H9 (cell line): ENCODE data around the gene PITX3. TPM values are rescaled to one million over a fixed set of nuclear protein-coding genes. Genes with fewer than 3 reads are reported as not detected.

Experiments used
- DNase-seq: peaks from one replicate; pipeline ENCODE4 v3.0.0-alpha.2; 2017
- H2AFZ ChIP-seq: one replicate; pipeline ENCODE4 v1.6.1; 2013; ENCODE audit warnings: mild to moderate bottlenecking, low read length, control low read depth, moderate library complexity
- H2AK5ac ChIP-seq: 2 replicates; pipeline ENCODE4 v1.6.1; 2013; ENCODE audit warnings: low read length, control low read depth, mixed read lengths; ENCODE audit not compliant: insufficient read length
- H2BK120ac ChIP-seq: one replicate; pipeline ENCODE4 v1.6.1; 2013; ENCODE audit warnings: low read depth, mild to moderate bottlenecking, low read length, control low read depth, inconsistent platforms; ENCODE audit not compliant: poor library complexity, severe bottlenecking
- H2BK12ac ChIP-seq: 2 replicates; pipeline ENCODE4 v1.6.1; 2013; ENCODE audit warnings: low read length, control low read depth, mixed read lengths, low read depth; ENCODE audit not compliant: insufficient read length
- H2BK15ac ChIP-seq: 2 replicates; pipeline ENCODE4 v1.6.1; 2013; ENCODE audit warnings: low read depth, low read length, control low read depth
- H2BK20ac ChIP-seq: one replicate; pipeline ENCODE4 v1.6.1; 2013; ENCODE audit warnings: low read depth, mild to moderate bottlenecking, low read length, control low read depth, inconsistent platforms; ENCODE audit not compliant: poor library complexity, severe bottlenecking
- H2BK5ac ChIP-seq: 2 replicates; pipeline ENCODE4 v1.6.1; 2013; ENCODE audit warnings: low read length, control low read depth, mixed read lengths; ENCODE audit not compliant: insufficient read length
- H3K14ac ChIP-seq: 2 replicates; pipeline ENCODE4 v1.6.1; 2013; ENCODE audit warnings: low read length, control low read depth; ENCODE audit not compliant: insufficient read depth
- H3K18ac ChIP-seq: 2 replicates; pipeline ENCODE4 v1.6.1; 2013; ENCODE audit warnings: low read depth, mild to moderate bottlenecking, mixed read lengths, low read length, control low read depth; ENCODE audit not compliant: insufficient read length
- H3K23ac ChIP-seq: 2 replicates; pipeline ENCODE4 v1.6.1; 2013; ENCODE audit warnings: low read length, control low read depth, mixed read lengths, low read depth; ENCODE audit not compliant: insufficient read length
- H3K23me2 ChIP-seq: 2 replicates; pipeline ENCODE4 v1.6.1; 2013; ENCODE audit warnings: low read depth, mild to moderate bottlenecking, mixed read lengths, low read length, control low read depth; ENCODE audit not compliant: insufficient read length, poor library complexity, severe bottlenecking
- H3K27ac ChIP-seq: 2 replicates; pipeline ENCODE4 v1.5.1; 2013; ENCODE audit warnings: low read length, control low read depth, mixed read lengths, low read depth; ENCODE audit not compliant: insufficient read length
- H3K27me3 ChIP-seq: 2 replicates; pipeline ENCODE4 v1.6.1; 2013; ENCODE audit warnings: low read length, control low read depth, inconsistent platforms; ENCODE audit not compliant: insufficient read depth
- H3K4ac ChIP-seq: 2 replicates; pipeline ENCODE4 v1.6.1; 2013; ENCODE audit warnings: low read depth, mild to moderate bottlenecking, control low read depth, inconsistent platforms, low read length, moderate library complexity
- H3K4me1 ChIP-seq: 2 replicates; pipeline ENCODE4 v1.6.1; 2013; ENCODE audit warnings: low read length, control low read depth, inconsistent platforms; ENCODE audit not compliant: insufficient read depth
- H3K4me2 ChIP-seq: 2 replicates; pipeline ENCODE4 v1.6.1; 2013; ENCODE audit warnings: low read length, control low read depth, mixed read lengths; ENCODE audit not compliant: insufficient read length, insufficient read depth
- H3K56ac ChIP-seq: 2 replicates; pipeline ENCODE4 v1.6.1; 2013; ENCODE audit warnings: low read depth, mild to moderate bottlenecking, mixed read lengths, low read length, control low read depth; ENCODE audit not compliant: insufficient read length
- H3K79me1 ChIP-seq: 2 replicates; pipeline ENCODE4 v1.6.1; 2013; ENCODE audit warnings: low read depth, mild to moderate bottlenecking, moderate library complexity, low read length, control low read depth, inconsistent platforms; ENCODE audit not compliant: insufficient read depth, poor library complexity, severe bottlenecking
- H3K79me2 ChIP-seq: 2 replicates; pipeline ENCODE4 v1.6.1; 2013; ENCODE audit warnings: low read length, control low read depth, inconsistent platforms; ENCODE audit not compliant: insufficient read depth
- H3K9ac ChIP-seq: 2 replicates; pipeline ENCODE4 v1.6.1; 2013; ENCODE audit warnings: low read length, control low read depth, mixed read lengths; ENCODE audit not compliant: insufficient read length; ENCODE audit errors: extremely low read depth
- H3K9me3 ChIP-seq: one replicate; pipeline ENCODE4 v1.6.1; 2013; ENCODE audit warnings: low read depth, low read length, inconsistent platforms; ENCODE audit not compliant: control insufficient read depth
- H3T11ph ChIP-seq: one replicate; pipeline ENCODE4 v1.6.1; 2013; ENCODE audit warnings: mild to moderate bottlenecking, low read length, control low read depth, inconsistent platforms
- H4K20me1 ChIP-seq: one replicate; pipeline ENCODE4 v1.6.1; 2013; ENCODE audit not compliant: control insufficient read depth, insufficient read length, insufficient read depth
- H4K5ac ChIP-seq: 2 replicates; pipeline ENCODE4 v1.6.1; 2013; ENCODE audit warnings: low read depth, mild to moderate bottlenecking, mixed read lengths, low read length, control low read depth; ENCODE audit not compliant: insufficient read length
- H4K8ac ChIP-seq: replicated peaks from 2 replicates; pipeline ENCODE4 v1.6.1; 2013; ENCODE audit warnings: low read length, control low read depth, mixed read lengths, low read depth; ENCODE audit not compliant: insufficient read length
- H4K91ac ChIP-seq: 2 replicates; pipeline ENCODE4 v1.6.1; 2013; ENCODE audit warnings: low read depth, mild to moderate bottlenecking, moderate library complexity, mixed read lengths, low read length, control low read depth; ENCODE audit not compliant: insufficient read length
- H3K27ac Mint-ChIP-seq, 3 experiments: 2 replicates in 2 of 3; 3 replicates in 1 of 3; pipeline ENCODE4 v1.8.0; 2020 to 2021; ENCODE audit warnings: mixed read lengths in 3 of 3, mild to moderate bottlenecking in 1 of 3, moderate library complexity in 1 of 3
- H3K27me3 Mint-ChIP-seq: 2 replicates; pipeline ENCODE4 v1.8.0; 2021; ENCODE audit warnings: low read depth, mild to moderate bottlenecking, moderate library complexity, mixed read lengths
- H3K36me3 Mint-ChIP-seq, 3 experiments: 2 replicates in 2 of 3; 3 replicates in 1 of 3; pipeline ENCODE4 v1.8.0; 2020 to 2021; ENCODE audit warnings: low read depth in 3 of 3, mixed read lengths in 3 of 3; ENCODE audit not compliant: insufficient read depth in 1 of 3
- H3K4me1 Mint-ChIP-seq, 2 experiments: 2 replicates each; pipeline ENCODE4 v1.8.0; 2020; ENCODE audit warnings: mixed read lengths in 2 of 2
- H3K4me3 Mint-ChIP-seq, 2 experiments: 2 replicates in 1 of 2; 3 replicates in 1 of 2; pipeline ENCODE4 v1.8.0; 2020 to 2021; ENCODE audit warnings: mild to moderate bottlenecking in 2 of 2, mixed read lengths in 2 of 2, moderate library complexity in 1 of 2
- H3K9me3 Mint-ChIP-seq, 2 experiments: 2 replicates in 1 of 2; 3 replicates in 1 of 2; pipeline ENCODE4 v1.8.0; 2020; ENCODE audit warnings: mild to moderate bottlenecking in 2 of 2, mixed read lengths in 2 of 2, moderate library complexity in 1 of 2
- CTCF ChIP-seq: fragments of 200-600 bp; sonication (generic); conservative IDR thresholded peaks from 3 replicates; pipeline ENCODE4 v1.8.0; 2021; ENCODE audit warnings: antibody characterized with exemption, mild to moderate bottlenecking
- WGBS: extraction: QIAGEN DNeasy Blood & Tissue Kit; methylation state at CpG from one replicate; pipeline ENCODE4 v1.1.7; 2013; ENCODE audit warnings: missing lambda C conversion rate, low lambda C conversion rate, mixed read lengths; ENCODE audit not compliant: insufficient read length; ENCODE audit errors: extremely low coverage; 5-methylcytosine and 5-hydroxymethylcytosine counted together
- total RNA-seq: library from RNA; stranded (reverse); gene quantifications from 2 replicates; pipeline ENCODE4 v1.2.1, GENCODE V29; 2021

Gene PITX3
- total RNA-seq, 1 experiment from 2014 or later: not detected

GRCh38 chr10:102285133-102285532 lies 43.8 kb upstream of the PITX3 start:
- no peaks in the 10 kb centered on the region for H3K9me3 Mint-ChIP-seq

More at GRCh38 chr10:102285133-102285532, 43.8 kb upstream of the PITX3 start:
- no peak overlapping the region for H4K5ac ChIP-seq
- H2BK120ac ChIP-seq: no peak overlapping the region
- no peaks in the 10 kb centered on the region for H3K79me1 ChIP-seq
- H4K20me1 ChIP-seq: no peaks in the 10 kb centered on the region
- no peak overlapping the region for H2AFZ ChIP-seq
- H3K9me3 ChIP-seq: no peaks in the 10 kb centered on the region
- H3K4me2 ChIP-seq: no peak overlapping the region
- H4K91ac ChIP-seq: no peak overlapping the region
- Mint-ChIP-seq H3K4me3 (no peak overlapping the region), H3K36me3 (no peaks in the 10 kb centered on the region), H3K27ac (no peak overlapping the region), H3K4me1 (no peaks in the 10 kb centered on the region), H3K27me3 (no peaks in the 10 kb centered on the region)
- H2BK15ac ChIP-seq: no peak overlapping the region
- no peak overlapping the region for H3T11ph ChIP-seq
- H3K9ac ChIP-seq: no peak overlapping the region
- no peak for DNase-seq
- no peak overlapping the region for H3K14ac ChIP-seq
- no peak overlapping the region for H3K56ac ChIP-seq
- H3K4ac ChIP-seq: no peak overlapping the region
- H2BK12ac ChIP-seq: no peak overlapping the region
- no peaks in the 10 kb centered on the region for H3K27me3 ChIP-seq
- no peaks in the 10 kb centered on the region for H3K4me1 ChIP-seq
- H2AK5ac ChIP-seq: no peak overlapping the region
- no peak overlapping the region for H4K8ac ChIP-seq
- no peak overlapping the region for H2BK20ac ChIP-seq
- no peaks in the 10 kb centered on the region for H3K79me2 ChIP-seq
- H2BK5ac ChIP-seq: no peak overlapping the region
- no peak overlapping the region for H3K27ac ChIP-seq
- H3K18ac ChIP-seq: no peak overlapping the region
- H3K23ac ChIP-seq: no peak overlapping the region
- WGBS: no CpG with 5 or more reads among the region's 2 CpGs
- no peaks in the 10 kb centered on the region for H3K23me2 ChIP-seq
- no peak for TF ChIP-seq CTCF
